ENCODE results near the gene SLC13A4. TPM values are rescaled to one million over a fixed set of nuclear protein-coding genes. Genes with fewer than 3 reads are reported as not detected.

Gene SLC13A4
- total RNA-seq, 4 donors from 2014 or later, result 0.26 TPM; not detected in 3

DNA sequence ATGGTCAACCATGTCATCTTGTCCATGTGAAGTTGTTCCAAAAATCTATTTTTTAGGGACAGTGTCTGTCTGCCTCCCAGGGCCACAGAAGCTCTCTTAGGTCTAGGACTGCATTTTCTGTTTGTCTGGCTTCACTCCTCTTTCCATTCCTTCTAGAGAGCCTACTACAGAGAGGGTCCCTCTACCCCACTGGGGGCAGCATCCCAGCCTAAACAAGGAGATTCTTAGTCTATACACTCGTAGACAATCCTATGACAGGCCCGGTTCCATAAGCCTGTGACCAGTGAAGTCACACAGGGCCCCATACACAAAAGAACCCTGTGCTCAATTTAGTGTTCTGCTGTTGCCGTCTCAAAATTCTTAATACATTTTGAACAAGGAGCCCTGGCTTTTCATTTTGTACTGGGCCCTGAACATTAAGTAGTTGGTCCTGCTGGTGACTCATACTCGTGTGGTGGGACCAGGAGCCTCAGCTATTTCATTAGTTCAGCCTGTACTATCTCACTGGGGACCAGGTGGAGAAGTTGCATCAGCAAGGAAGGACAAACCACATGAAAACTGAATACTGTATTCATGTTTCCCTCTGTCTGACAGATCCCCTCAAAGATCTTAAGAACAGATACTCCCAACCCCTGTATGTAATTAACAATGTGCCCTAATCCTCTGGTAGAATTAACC, 44.1 kb upstream of the SLC13A4 start:
- intact Hi-C loops (cut with DNase I; ENCODE audit: low total_unique reads), result no loop called here
- H3K27me3 ChIP-seq, result no peaks in the 10 kb centered on the region
- H3K27ac ChIP-seq, result no peak overlapping the region
- no peak for TF ChIP-seq POLR2A (IDR thresholded peaks at IDR 0.05)
- TF ChIP-seq, protein P1, sequence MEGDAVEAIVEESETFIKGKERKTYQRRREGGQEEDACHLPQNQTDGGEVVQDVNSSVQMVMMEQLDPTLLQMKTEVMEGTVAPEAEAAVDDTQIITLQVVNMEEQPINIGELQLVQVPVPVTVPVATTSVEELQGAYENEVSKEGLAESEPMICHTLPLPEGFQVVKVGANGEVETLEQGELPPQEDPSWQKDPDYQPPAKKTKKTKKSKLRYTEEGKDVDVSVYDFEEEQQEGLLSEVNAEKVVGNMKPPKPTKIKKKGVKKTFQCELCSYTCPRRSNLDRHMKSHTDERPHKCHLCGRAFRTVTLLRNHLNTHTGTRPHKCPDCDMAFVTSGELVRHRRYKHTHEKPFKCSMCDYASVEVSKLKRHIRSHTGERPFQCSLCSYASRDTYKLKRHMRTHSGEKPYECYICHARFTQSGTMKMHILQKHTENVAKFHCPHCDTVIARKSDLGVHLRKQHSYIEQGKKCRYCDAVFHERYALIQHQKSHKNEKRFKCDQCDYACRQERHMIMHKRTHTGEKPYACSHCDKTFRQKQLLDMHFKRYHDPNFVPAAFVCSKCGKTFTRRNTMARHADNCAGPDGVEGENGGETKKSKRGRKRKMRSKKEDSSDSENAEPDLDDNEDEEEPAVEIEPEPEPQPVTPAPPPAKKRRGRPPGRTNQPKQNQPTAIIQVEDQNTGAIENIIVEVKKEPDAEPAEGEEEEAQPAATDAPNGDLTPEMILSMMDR (IDR thresholded peaks at IDR 0.05), result no peak
- H3K4me1 ChIP-seq, result no peaks in the 10 kb centered on the region
- H3K9me3 ChIP-seq, result no peaks in the 10 kb centered on the region
- H3K36me3 ChIP-seq, result no peaks in the 10 kb centered on the region
- DNase-seq, result no peak
- no peak overlapping the region for H3K4me3 ChIP-seq

DNA sequence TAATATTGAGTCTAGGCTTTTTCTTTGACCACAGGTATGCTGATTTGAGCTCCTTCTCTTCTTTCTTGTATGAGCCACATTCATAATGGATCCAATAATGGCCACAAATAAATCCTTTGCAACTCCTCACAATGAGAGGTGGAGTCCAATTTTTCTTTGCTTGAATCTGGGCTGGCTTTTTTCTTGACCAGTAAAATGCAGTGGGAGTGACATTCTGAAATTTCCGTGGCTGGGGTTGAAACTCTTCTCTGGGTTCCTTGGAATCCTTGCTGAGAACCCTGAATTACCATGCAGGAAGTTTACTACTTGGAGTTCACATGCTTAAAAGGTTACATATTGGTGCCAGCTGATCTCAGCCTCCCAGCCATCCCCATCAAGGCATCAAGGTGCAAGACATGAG, 43.1 kb upstream of the SLC13A4 start:
- H3K27ac ChIP-seq, result no peak overlapping the region
- H3K4me1 ChIP-seq, result no peaks in the 10 kb centered on the region
- no peaks in the 10 kb centered on the region for H3K36me3 ChIP-seq
- TF ChIP-seq POLR2A (IDR thresholded peaks at IDR 0.05), result no peak
- TF ChIP-seq, protein P1 (IDR thresholded peaks at IDR 0.05), result no peak
- no peaks in the 10 kb centered on the region for H3K9me3 ChIP-seq
- H3K4me3 ChIP-seq, result no peak overlapping the region
- no peaks in the 10 kb centered on the region for H3K27me3 ChIP-seq
- DNase-seq, result no peak
- intact Hi-C loops (cut with DNase I; ENCODE audit: low total_unique reads), result no loop called here

DNA sequence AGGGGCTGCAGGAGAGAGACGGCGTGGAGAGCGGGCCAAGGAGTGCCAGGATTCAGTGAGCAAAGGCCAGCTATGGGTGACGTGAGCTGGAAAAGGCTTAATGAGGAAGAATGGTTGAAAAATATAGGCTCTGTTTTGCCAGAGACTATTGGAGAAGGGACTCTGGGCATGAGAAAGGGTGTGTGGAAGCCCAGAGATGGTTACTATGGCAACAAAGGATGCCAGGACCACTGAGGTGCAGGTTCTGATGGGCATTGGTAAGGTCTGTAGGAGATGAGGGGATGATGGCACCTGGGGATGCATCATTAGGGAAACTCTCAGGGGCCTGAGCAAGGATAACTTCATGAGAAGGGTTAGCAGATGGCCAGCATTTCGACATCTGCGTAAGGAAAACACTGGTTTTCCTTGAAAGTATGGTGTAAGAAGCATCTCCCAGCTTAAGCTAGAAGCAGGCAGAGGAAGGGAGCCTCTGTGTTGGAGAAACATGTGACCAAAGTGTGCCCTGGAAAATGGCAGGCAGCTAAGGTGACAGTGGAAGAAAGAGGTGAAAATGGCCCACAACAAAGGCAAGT, 42.2 kb upstream of the SLC13A4 start:
- H3K27ac ChIP-seq, result no peak overlapping the region
- H3K27me3 ChIP-seq, result no peaks in the 10 kb centered on the region
- TF ChIP-seq, protein P1 (IDR thresholded peaks at IDR 0.05), result no peak
- no peak for TF ChIP-seq POLR2A (IDR thresholded peaks at IDR 0.05)
- H3K4me1 ChIP-seq, result no peaks in the 10 kb centered on the region
- no peaks in the 10 kb centered on the region for H3K36me3 ChIP-seq
- intact Hi-C loops (cut with DNase I; ENCODE audit: low total_unique reads), result no loop called here
- DNase-seq, result no peak
- H3K9me3 ChIP-seq, result no peaks in the 10 kb centered on the region
- H3K4me3 ChIP-seq, result no peak overlapping the region

DNA sequence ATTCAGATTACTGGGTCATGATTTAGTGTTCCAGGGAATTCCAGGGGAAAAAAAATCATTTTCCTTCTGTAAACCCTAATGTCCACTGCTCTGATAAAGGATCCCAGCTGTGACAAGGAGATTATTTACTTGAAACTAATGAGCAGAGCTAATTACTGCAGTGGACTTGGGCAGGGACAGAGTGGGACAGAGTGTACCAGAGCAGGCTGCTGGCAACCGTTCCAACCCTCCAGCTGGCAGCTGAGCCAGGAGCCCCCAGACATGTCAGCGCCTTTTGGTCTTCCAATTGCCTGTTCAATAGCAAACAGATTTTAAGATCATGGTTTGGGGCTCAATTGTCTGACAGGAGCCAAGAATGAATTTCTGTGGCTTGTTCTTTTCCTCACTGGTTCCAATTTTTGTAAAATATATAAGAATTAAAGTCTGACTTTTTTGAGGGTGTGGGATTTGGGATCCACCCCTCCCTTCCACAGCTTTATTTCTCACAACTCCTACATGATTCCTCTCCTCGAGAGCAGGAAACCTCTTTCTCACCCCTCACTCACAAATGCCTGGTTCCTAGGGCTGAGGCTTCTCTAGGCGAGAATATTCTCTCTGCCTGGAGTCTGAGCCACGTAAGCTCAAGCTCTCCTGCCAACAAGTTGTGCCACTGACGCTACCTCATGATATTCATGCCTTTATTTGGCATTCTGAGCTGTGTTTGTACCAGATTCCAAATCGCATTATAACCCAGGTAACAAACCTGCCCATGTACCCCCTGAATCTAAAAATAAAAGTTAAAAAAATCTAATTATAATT, 41.2 kb upstream of the SLC13A4 start:
- Histone ChIP-seq H3K36me3 (no peaks in the 10 kb centered on the region), H3K4me1 (no peaks in the 10 kb centered on the region), H3K4me3 (no peak overlapping the region), H3K27me3 (no peaks in the 10 kb centered on the region), H3K9me3 (no peaks in the 10 kb centered on the region), H3K27ac (no peak overlapping the region)
- intact Hi-C loops (cut with DNase I; ENCODE audit: low total_unique reads), result no loop called here
- TF ChIP-seq, protein P1 (IDR thresholded peaks at IDR 0.05), result no peak
- no peak for TF ChIP-seq POLR2A (IDR thresholded peaks at IDR 0.05)
- DNase-seq, result peak in 1 of 2 donors; percentile 28

DNA sequence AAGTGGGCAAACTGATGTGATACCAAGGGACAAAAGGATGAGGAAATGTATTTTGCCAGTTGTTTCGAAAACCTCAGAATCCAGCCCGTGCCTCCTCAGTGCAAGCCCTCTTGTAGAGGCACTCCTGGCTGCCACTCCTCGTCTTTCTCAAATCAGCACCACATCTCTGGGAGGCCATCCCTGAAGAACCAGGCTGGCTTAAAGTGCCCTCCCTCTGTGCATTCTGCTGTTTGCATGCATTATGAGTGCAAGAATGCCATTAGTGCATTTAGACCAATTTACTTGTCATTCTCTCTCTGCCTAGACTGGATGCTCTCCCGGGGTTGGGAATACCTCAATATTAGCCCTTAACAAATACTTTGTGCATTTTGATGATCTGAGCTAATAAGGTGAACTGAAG, 40.5 kb upstream of the SLC13A4 start:
- intact Hi-C loops (cut with DNase I; ENCODE audit: low total_unique reads), result no loop called here
- H3K4me3 ChIP-seq, result no peak overlapping the region
- DNase-seq, result no peak
- no peaks in the 10 kb centered on the region for H3K27me3 ChIP-seq
- TF ChIP-seq, protein P1 (IDR thresholded peaks at IDR 0.05), result no peak
- TF ChIP-seq POLR2A (IDR thresholded peaks at IDR 0.05), result no peak
- H3K4me1 ChIP-seq, result no peaks in the 10 kb centered on the region
- no peaks in the 10 kb centered on the region for H3K9me3 ChIP-seq
- H3K36me3 ChIP-seq, result no peaks in the 10 kb centered on the region
- no peak overlapping the region for H3K27ac ChIP-seq

Measured in uterus (tissue), 4 donors.